ENCODE results near the gene ATG7. TPM values are rescaled to one million over a fixed set of nuclear protein-coding genes. Genes with fewer than 3 reads are reported as not detected.

ATG7 gene
- total RNA-seq, 1 donor from 2014 or later: 53.5 TPM

DNA sequence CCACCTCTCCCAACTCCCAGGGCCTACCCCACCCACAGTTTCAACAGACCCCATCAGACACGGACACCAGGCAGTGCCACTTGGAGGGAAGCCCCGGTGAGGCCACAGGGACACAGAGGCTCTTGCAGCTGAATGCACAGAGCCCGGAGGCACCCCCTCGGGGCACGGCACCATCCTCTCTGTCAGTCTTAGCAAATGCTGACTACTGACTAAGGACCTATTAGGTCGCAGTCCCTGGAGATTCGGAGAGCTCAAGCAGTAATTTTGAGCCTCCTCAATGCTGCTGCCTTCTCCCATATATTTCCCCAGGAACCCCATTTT, 291.6 kb downstream of the ATG7 start:
- peaks cover 46% of the 10 kb centered on the region for H3K36me3 Mint-ChIP-seq
- TF ChIP-seq EZH2 (IDR thresholded peaks at IDR 0.05) (no peak), EZH2phosphoT487 (IDR thresholded peaks at IDR 0.05) (no peak)
- TF ChIP-seq, protein P1, sequence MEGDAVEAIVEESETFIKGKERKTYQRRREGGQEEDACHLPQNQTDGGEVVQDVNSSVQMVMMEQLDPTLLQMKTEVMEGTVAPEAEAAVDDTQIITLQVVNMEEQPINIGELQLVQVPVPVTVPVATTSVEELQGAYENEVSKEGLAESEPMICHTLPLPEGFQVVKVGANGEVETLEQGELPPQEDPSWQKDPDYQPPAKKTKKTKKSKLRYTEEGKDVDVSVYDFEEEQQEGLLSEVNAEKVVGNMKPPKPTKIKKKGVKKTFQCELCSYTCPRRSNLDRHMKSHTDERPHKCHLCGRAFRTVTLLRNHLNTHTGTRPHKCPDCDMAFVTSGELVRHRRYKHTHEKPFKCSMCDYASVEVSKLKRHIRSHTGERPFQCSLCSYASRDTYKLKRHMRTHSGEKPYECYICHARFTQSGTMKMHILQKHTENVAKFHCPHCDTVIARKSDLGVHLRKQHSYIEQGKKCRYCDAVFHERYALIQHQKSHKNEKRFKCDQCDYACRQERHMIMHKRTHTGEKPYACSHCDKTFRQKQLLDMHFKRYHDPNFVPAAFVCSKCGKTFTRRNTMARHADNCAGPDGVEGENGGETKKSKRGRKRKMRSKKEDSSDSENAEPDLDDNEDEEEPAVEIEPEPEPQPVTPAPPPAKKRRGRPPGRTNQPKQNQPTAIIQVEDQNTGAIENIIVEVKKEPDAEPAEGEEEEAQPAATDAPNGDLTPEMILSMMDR (IDR thresholded peaks at IDR 0.05): no peak
- peaks cover 42% of the 10 kb centered on the region for H3K4me1 Mint-ChIP-seq
- H3K36me3 ChIP-seq: no peaks in the 10 kb centered on the region
- no peak overlapping the region for H3K4me2 ChIP-seq
- H3K9ac ChIP-seq: no peak overlapping the region
- H3K4me1 ChIP-seq: peaks cover 3% of the 10 kb centered on the region
- H3K4me3 Mint-ChIP-seq: no peak overlapping the region
- peak overlapping the region; percentile 28 for H3K27ac Mint-ChIP-seq
- no peak overlapping the region for H3K4me3 ChIP-seq
- no peak for DNase-seq (ENCODE audit: low spot score)
- H3K9me3 Mint-ChIP-seq: no peaks in the 10 kb centered on the region
- H3K27me3 ChIP-seq: no peaks in the 10 kb centered on the region
- peaks cover 54% of the 10 kb centered on the region for H3K79me2 ChIP-seq (ENCODE audit: low read depth)
- H3K9me3 ChIP-seq (ENCODE audit: low read depth): no peaks in the 10 kb centered on the region
- H3K27me3 Mint-ChIP-seq (ENCODE audit: insufficient read depth, low read depth): peaks cover 12% of the 10 kb centered on the region
- H3F3A ChIP-seq (ENCODE audit: low read depth): no peaks in the 10 kb centered on the region
- H2AFZ ChIP-seq (replicated peaks): no peak overlapping the region
- H3K27ac ChIP-seq: no peak overlapping the region
- H4K20me1 ChIP-seq (ENCODE audit: low read depth): peaks cover 91% of the 10 kb centered on the region

DNA sequence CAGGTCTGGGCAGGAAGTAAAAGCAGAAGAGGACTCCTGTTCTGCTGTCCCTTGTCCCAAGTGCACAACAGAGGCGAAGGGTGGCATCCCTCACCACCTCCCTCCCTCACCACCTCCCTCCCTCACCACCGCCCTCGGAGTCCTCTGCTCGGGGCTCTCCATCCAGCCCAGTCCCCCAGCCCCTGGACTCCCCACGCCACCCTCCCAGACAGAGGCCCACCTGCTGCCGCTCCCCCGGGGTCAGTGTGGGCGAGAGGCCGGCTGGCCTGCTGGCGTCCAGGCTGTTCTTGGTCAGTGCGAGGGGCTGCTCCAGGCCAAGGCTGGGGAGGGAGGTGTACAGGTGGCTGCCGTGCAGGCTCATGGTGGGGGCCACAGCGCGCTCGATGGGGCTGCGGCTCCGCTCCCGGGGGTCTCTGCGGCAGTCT, 292.4 kb downstream of the ATG7 start:
- no peak overlapping the region for H3K4me3 Mint-ChIP-seq
- Histone ChIP-seq H3K9ac (no peak overlapping the region), H3F3A (ENCODE audit: low read depth) (no peaks in the 10 kb centered on the region), H3K4me3 (no peak overlapping the region), H3K36me3 (no peaks in the 10 kb centered on the region), H4K20me1 (ENCODE audit: low read depth) (peaks cover 92% of the 10 kb centered on the region), H3K27me3 (no peaks in the 10 kb centered on the region), H3K9me3 (ENCODE audit: low read depth) (no peaks in the 10 kb centered on the region), H3K4me1 (peaks cover 3% of the 10 kb centered on the region), H3K27ac (no peak overlapping the region), H3K4me2 (no peak overlapping the region), H3K79me2 (ENCODE audit: low read depth) (peaks cover 61% of the 10 kb centered on the region), H2AFZ (replicated peaks) (no peak overlapping the region)
- peaks cover 43% of the 10 kb centered on the region for H3K36me3 Mint-ChIP-seq
- H3K9me3 Mint-ChIP-seq: no peaks in the 10 kb centered on the region
- DNase-seq (ENCODE audit: low spot score): no peak
- TF ChIP-seq EZH2phosphoT487 (IDR thresholded peaks at IDR 0.05): no peak
- no peak for TF ChIP-seq EZH2 (IDR thresholded peaks at IDR 0.05)
- TF ChIP-seq, protein P1 (IDR thresholded peaks at IDR 0.05): no peak
- no peak overlapping the region for H3K27ac Mint-ChIP-seq
- peaks cover 43% of the 10 kb centered on the region for H3K4me1 Mint-ChIP-seq
- H3K27me3 Mint-ChIP-seq (ENCODE audit: insufficient read depth, low read depth): peaks cover 10% of the 10 kb centered on the region

DNA sequence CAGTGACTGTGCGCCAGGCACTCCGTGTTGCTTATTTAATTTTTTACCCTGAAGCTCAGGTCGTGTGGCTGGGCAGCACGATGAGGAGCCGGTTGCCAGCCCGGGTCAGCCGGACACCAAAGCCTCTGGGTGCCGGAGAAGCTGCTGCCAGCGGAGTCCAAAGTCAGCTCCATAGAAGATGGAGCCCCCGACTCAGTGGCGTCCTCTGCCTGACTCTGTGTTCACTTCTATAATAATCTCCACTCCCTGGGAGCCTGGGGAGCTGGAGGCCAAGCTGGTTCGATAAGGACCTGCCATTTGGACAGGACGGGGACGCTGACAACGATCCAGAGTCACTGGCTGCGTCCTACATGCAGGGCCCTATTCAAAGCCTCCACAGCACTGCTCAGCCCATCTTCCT, 292.9 kb downstream of the ATG7 start:
- Histone ChIP-seq H3K4me2 (no peak overlapping the region), H4K20me1 (ENCODE audit: low read depth) (peaks cover 92% of the 10 kb centered on the region), H3K36me3 (no peaks in the 10 kb centered on the region), H3K4me1 (peaks cover 3% of the 10 kb centered on the region), H3K27me3 (no peaks in the 10 kb centered on the region), H3K4me3 (no peak overlapping the region), H3K79me2 (ENCODE audit: low read depth) (peaks cover 66% of the 10 kb centered on the region), H3K27ac (no peak overlapping the region), H3K9ac (no peak overlapping the region), H3K9me3 (ENCODE audit: low read depth) (no peaks in the 10 kb centered on the region), H3F3A (ENCODE audit: low read depth) (no peaks in the 10 kb centered on the region), H2AFZ (replicated peaks) (no peak overlapping the region)
- Mint-ChIP-seq H3K27ac (peak overlapping the region; percentile 34), H3K4me1 (peaks cover 38% of the 10 kb centered on the region), H3K27me3 (ENCODE audit: insufficient read depth, low read depth) (peaks cover 8% of the 10 kb centered on the region), H3K9me3 (no peaks in the 10 kb centered on the region), H3K36me3 (peaks cover 40% of the 10 kb centered on the region), H3K4me3 (no peak overlapping the region)
- TF ChIP-seq, protein P1 (IDR thresholded peaks at IDR 0.05): no peak
- no peak for TF ChIP-seq EZH2phosphoT487 (IDR thresholded peaks at IDR 0.05)
- DNase-seq (ENCODE audit: low spot score): no peak

Measured in neural progenitor cell (in vitro differentiated cells).